HG03457 (cell line): ENCODE measurements around the gene POLD3.

Source experiments
- ATAC-seq: cut with Tn5 transposase; IDR thresholded peaks from one replicate; pipeline ENCODE4 v1.9.1; 2021; ENCODE audit warnings: moderate number of reproducible peaks; ENCODE audit not compliant: unreplicated experiment

The POLD3 gene

DNA sequence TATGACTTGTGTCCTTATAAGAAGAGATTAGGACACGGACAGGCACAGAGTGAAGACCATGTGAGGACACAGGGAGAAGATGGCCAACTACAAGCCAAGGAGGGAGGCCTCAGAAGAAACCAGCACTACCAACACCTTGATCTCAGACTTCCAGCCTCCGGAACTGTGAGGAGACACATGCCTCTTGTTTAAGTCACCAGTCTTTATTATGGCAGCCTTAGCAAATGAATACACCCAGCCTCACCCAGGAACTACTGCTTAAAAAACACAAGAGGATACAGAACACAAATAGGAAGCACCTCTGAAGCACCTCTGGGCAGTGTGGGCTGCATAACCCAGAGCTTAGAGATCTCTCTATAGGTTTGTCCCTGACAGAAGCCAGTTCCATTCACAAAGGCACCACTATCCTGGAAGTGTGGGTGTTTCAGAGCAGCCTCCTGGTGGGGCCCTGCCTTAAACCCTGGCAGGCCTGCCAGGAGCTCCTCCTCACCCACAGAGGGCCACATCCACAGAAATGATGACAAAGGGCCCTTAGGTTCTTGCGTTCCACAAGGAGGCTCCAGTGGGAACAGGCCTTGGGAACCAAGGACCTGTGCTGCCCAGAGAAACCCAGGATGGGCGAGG, 80.1 kb downstream of the POLD3 start:
- no peak for ATAC-seq

- no peak for ATAC-seq
Measured at GRCh38 chr11:74672956-74673692, 80.7 kb downstream of the POLD3 start.

- no peak for ATAC-seq
Measured at GRCh38 chr11:74673693-74674360, 81.4 kb downstream of the POLD3 start.

DNA sequence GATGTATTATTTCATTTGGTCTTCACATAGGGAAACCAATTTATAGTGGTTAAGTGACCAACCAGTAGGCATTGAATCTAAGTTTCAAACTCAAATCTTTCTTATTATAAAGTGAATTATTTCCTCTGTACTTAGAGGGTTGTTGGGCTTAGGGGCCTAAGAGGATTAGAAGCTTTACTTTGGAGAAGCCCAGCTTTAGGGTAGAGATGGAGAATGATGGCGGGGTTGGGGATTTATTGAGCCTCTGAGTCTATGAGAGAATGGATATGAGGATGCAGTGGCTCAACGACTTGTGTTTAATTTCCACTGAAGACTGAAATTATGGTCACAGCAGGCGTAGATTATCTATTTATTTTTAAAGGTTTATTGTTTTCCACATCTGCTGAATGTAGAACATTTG, 83.4 kb downstream of the POLD3 start:
- ATAC-seq: no peak

GRCh38 chr11:74676596-74676995, 84.2 kb downstream of the POLD3 start:
- ATAC-seq: no peak

DNA sequence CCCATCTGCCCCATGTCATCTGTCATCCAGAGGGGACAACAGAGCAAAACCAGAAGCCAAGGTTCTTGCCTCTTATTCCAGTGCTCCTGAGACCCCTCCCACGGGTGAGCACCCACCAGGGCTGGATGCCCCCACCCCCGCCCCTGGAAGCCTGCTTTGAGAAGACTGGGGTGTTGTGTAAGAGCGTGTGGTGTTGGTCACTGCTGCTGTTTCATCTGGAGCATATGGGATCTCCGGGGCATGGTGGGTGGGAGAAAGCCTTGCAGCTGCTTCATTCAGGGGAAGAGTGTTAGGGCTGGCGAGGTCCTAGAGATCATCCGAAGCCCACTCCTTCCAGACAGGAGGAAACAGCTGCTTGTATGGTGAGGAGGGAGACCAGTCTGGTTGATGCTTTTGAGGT, 84.7 kb downstream of the POLD3 start:
- ATAC-seq: no peak

GRCh38 chr11:74678041-74678440, 85.7 kb downstream of the POLD3 start:
- no peak for ATAC-seq

DNA sequence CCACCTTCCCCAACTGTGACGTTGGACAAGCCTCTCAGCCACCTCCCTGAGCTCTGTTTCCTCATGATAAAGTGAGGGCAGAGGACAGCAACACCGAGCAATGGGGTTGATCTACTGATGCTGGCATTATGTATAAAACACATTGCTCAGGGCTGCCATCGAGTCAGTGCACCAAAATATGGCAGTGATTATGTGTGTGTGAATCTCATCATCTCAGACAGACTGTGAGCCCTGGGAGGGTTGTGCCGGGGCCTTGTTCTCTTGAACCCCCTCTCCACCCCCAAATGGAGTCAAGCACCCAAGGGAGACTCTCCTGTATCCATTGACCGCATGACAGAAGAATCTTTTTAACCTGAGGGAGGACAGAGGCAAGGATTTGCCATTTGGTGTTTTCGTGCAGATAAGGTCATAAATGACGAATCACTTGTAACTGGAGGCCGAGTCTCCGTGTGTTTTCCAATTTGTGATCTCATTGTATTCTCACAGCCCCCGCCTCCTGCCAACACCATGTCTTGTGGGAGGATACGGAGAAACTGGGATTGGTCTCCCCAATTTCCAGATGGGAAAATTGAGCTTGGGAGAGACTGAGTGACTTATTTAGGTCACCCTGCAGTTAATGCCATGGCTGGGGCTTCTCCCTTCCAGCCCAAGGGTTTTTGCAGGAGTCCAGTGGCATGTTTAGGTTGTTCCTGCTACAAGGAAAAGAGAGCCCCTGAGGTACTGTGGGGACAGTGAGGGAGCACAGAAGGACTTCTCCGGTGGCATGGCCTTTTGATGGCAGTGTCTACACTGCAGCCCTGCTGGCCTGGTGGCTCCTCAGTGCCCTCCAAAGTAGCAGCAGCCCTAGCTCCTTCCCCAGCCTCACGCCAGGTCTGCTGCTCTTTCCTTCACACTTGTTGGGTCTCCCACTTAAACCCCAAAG, 86.5 kb downstream of the POLD3 start:
- ATAC-seq: no peak

GRCh38 chr11:74679513-74679865, 87.1 kb downstream of the POLD3 start:
- ATAC-seq: no peak

GRCh38 chr11:74680035-74680671, 87.8 kb downstream of the POLD3 start:
- no peak for ATAC-seq

DNA sequence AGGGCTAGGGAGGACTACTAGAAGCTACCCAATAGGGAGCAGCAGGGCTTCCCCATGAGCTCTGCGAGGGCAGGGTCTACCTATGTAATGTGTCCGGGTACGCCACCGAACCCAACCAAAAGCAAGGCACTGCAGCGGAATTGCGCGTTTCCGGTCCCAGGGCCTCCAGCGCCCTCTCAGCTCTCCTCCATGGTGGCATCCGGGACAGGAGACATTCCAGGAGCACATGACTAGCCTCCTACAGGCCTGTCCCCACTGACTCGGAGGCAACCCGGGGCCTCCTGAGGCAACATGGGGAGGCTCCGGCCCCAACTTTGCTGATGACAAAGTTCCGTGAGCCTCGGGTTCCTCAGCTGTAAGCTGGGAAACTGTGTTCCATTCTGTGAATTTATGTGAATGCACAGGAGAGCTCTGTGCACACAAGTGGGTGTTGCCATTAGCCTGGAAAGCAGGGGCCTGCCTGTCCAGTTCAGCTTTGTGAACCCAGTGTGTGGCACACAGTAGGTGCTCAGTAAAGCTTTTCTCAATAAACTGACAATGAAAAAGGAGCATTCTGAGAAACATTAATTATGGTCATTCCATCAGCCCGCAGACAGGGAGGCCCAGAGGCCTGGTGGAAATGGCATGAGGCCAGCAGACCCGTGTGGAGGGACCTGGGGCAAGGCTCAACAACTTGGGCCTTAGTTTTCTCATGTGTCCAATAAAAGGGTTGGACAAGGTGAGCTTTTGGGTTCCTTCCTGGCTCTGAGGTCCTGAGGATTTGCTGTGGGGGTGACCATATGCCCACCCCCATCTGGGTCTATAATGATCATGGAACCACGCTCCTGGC, 88.5 kb downstream of the POLD3 start:
- no peak for ATAC-seq

- ATAC-seq: no peak
Measured at GRCh38 chr11:74681686-74682651, 89.6 kb downstream of the POLD3 start.

GRCh38 chr11:74682731-74683278, 90.4 kb downstream of the POLD3 start:
- ATAC-seq: no peak

GRCh38 chr11:74683279-74683871, 91.0 kb downstream of the POLD3 start:
- ATAC-seq: no peak

GRCh38 chr11:74683941-74684481, 91.6 kb downstream of the POLD3 start:
- ATAC-seq: no peak

DNA sequence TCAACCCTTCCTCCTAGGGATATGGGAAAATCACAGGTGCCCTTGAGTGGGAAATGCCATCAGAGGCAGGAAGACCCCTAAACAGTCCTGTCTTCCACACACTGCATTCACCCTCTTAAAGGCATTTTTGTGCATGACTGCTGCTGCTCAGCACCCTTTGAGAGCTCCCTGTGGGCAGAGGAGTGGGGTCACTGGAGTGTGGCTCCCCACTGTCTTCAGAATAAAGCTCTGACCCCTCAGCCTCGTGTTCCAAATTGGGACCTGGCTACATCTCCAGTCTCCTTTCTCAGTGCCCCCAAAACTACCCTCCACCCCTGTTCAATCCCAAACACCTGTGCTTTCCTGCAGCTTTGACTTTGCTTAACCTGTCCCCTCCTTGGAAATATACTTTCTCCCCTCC, 92.3 kb downstream of the POLD3 start:
- ATAC-seq: no peak

DNA sequence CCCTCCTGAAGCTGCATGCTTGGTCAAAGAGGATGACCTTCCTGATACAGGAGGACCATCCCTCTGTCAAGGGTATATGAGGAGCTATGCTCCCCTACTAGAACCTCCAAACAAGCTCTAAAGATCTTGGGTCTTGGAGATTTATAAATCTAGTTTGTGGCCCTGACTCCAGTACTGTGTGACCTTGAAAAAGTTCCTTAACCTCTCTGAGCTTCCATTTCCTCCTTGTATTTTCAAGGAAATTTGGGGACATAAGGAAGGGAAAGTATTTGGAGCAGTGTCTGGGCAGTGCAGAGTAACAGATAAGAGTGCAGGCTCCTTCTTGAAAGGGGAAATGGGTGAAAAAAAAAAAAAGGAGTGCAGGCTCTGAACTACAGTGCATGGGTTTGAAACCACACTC, 93.0 kb downstream of the POLD3 start:
- ATAC-seq: no peak

GRCh38 chr11:74685905-74686304, 93.5 kb downstream of the POLD3 start:
- ATAC-seq: no peak
